Astrocyte (in vitro differentiated cells and primary cell): ENCODE measurements around the gene ARPP21.

Experiments used
- EZH2 ChIP-seq: IDR thresholded peaks from 2 replicates; pipeline ENCODE4 v1.6.1; 2012; ENCODE audit warnings: mild to moderate bottlenecking, low read length, inconsistent platforms; ENCODE audit not compliant: insufficient read depth
- TF ChIP-seq, protein P1 (sequence below): IDR thresholded peaks from 2 replicates; pipeline ENCODE4 v1.5.1; 2011; ENCODE audit warnings: low read depth, mild to moderate bottlenecking, inconsistent platforms, low read length, moderate library complexity; ENCODE audit not compliant: insufficient read depth

- TF ChIP-seq, protein P1, sequence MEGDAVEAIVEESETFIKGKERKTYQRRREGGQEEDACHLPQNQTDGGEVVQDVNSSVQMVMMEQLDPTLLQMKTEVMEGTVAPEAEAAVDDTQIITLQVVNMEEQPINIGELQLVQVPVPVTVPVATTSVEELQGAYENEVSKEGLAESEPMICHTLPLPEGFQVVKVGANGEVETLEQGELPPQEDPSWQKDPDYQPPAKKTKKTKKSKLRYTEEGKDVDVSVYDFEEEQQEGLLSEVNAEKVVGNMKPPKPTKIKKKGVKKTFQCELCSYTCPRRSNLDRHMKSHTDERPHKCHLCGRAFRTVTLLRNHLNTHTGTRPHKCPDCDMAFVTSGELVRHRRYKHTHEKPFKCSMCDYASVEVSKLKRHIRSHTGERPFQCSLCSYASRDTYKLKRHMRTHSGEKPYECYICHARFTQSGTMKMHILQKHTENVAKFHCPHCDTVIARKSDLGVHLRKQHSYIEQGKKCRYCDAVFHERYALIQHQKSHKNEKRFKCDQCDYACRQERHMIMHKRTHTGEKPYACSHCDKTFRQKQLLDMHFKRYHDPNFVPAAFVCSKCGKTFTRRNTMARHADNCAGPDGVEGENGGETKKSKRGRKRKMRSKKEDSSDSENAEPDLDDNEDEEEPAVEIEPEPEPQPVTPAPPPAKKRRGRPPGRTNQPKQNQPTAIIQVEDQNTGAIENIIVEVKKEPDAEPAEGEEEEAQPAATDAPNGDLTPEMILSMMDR, result no peak
- no peak for TF ChIP-seq EZH2
These were observed 133.2 kb downstream of the ARPP21 start for GRCh38 chr3:35772381-35773015.
